HEK293 (cell line): ENCODE measurements around the gene RPRML.

Experiments used
- CTCF ChIA-PET: fragments of 350-600 bp; formaldehyde crosslinking; extraction: SDS; loops from one replicate; lab custom pipeline; 2021; ENCODE audit warnings: antibody characterized with exemption; lab: Yijun Ruan, JAX
- POLR2A ChIA-PET: fragments of 300-600 bp; formaldehyde crosslinking; extraction: SDS; loops from one replicate; lab custom pipeline; 2020; ENCODE audit warnings: antibody characterized with exemption, inconsistent platforms; lab: Yijun Ruan, JAX
- H3K27ac ChIP-seq: fragments of 200-500 bp; sonication (Bioruptor generic); 2 replicates; pipeline ENCODE4 v1.5.1; 2014; ENCODE audit warnings: low read depth, low read length, control low read depth, inconsistent platforms; ENCODE audit errors: extremely low read depth
- H3K36me3 ChIP-seq, 2 experiments: fragments of 200-500 bp in 1 of 2; sonication (Bioruptor generic) in 1 of 2; 1 replicate in 1 of 2; 2 replicates in 1 of 2; pipeline ENCODE4 v1.5.1; 2014 to 2017; ENCODE audit warnings: inconsistent platforms in 2 of 2, low read length in 2 of 2; ENCODE audit not compliant: control insufficient read depth in 2 of 2, insufficient read depth in 1 of 2
- H3K4me1 ChIP-seq: fragments of 200-500 bp; sonication (Bioruptor generic); 2 replicates; pipeline ENCODE4 v1.5.1; 2014; ENCODE audit warnings: mild to moderate bottlenecking, low read length, inconsistent platforms; ENCODE audit not compliant: control insufficient read depth, insufficient read depth
- H3K4me3 ChIP-seq: 2 replicates; pipeline ENCODE4 v1.5.1; 2011; ENCODE audit warnings: low read depth, mild to moderate bottlenecking, control low read depth, low read length, moderate library complexity
- H3K9me3 ChIP-seq: fragments of 200-500 bp; sonication (Bioruptor generic); 2 replicates; pipeline ENCODE4 v1.5.1; 2014; ENCODE audit warnings: low read depth, low read length, inconsistent platforms; ENCODE audit not compliant: control insufficient read depth, insufficient read depth
- GLI2 ChIP-seq: fragments of 450-650 bp; formaldehyde crosslinking; IDR thresholded peaks from 2 replicates; pipeline ENCODE4; 2017; ENCODE audit warnings: missing biosample characterization, missing genetic modification characterization, low read depth, borderline replicate concordance
- GLI4 ChIP-seq: fragments of 450-650 bp; formaldehyde crosslinking; IDR thresholded peaks from 2 replicates; pipeline ENCODE4 v1.5.1; 2016; ENCODE audit warnings: missing biosample characterization, missing genetic modification characterization
- MYNN ChIP-seq: fragments of 450-650 bp; formaldehyde crosslinking; IDR thresholded peaks from 2 replicates; pipeline ENCODE4 v1.5.1; 2016; ENCODE audit warnings: missing biosample characterization, missing genetic modification characterization, borderline replicate concordance
- PBX3 ChIP-seq: sonication (generic); formaldehyde crosslinking; IDR thresholded peaks from 2 replicates; pipeline ENCODE4 v1.8.1; 2022; ENCODE audit warnings: mild to moderate bottlenecking, moderate library complexity, missing genetic modification reagents
- PRDM1 ChIP-seq: fragments of 450-650 bp; formaldehyde crosslinking; IDR thresholded peaks from 2 replicates; pipeline ENCODE4; 2016; ENCODE audit warnings: missing biosample characterization, missing genetic modification characterization
- ZBTB17 ChIP-seq: fragments of 450-650 bp; formaldehyde crosslinking; IDR thresholded peaks from 2 replicates; pipeline ENCODE4 v1.5.1; 2016; ENCODE audit warnings: missing biosample characterization, missing genetic modification characterization
- ZBTB20 ChIP-seq: fragments of 450-650 bp; formaldehyde crosslinking; IDR thresholded peaks from 2 replicates; pipeline ENCODE4 v1.5.1; 2016; ENCODE audit warnings: missing biosample characterization, missing genetic modification characterization
- ZIC2 ChIP-seq: fragments of 450-650 bp; formaldehyde crosslinking; IDR thresholded peaks from 2 replicates; pipeline ENCODE4 v1.5.1; 2016; ENCODE audit warnings: missing biosample characterization, missing genetic modification characterization
- ZNF2 ChIP-seq: fragments of 450-650 bp; formaldehyde crosslinking; IDR thresholded peaks from 2 replicates; pipeline ENCODE4 v1.5.1; 2016; ENCODE audit warnings: missing biosample characterization, missing genetic modification characterization
- ZNF211 ChIP-seq: fragments of 450-650 bp; formaldehyde crosslinking; IDR thresholded peaks from 2 replicates; pipeline ENCODE4 v1.5.1; 2016; ENCODE audit warnings: low read depth, missing biosample characterization, missing genetic modification characterization
- ZNF341 ChIP-seq: fragments of 450-650 bp; formaldehyde crosslinking; IDR thresholded peaks from 2 replicates; pipeline ENCODE4; 2016; ENCODE audit warnings: low read depth, missing biosample characterization, missing genetic modification characterization
- ZNF433 ChIP-seq: fragments of 450-650 bp; formaldehyde crosslinking; IDR thresholded peaks from 2 replicates; pipeline ENCODE4 v1.5.1; 2016; ENCODE audit warnings: missing biosample characterization, missing genetic modification characterization, low read depth
- ZNF473 ChIP-seq: fragments of 450-650 bp; formaldehyde crosslinking; IDR thresholded peaks from 2 replicates; pipeline ENCODE4 v1.5.1; 2017; ENCODE audit warnings: missing biosample characterization, missing genetic modification characterization
- ZNF624 ChIP-seq: fragments of 450-650 bp; formaldehyde crosslinking; IDR thresholded peaks from 2 replicates; pipeline ENCODE4 v1.5.1; 2017; ENCODE audit warnings: missing biosample characterization, missing genetic modification characterization
- ZNF654 ChIP-seq: fragments of 450-650 bp; formaldehyde crosslinking; IDR thresholded peaks from 2 replicates; pipeline ENCODE4 v1.5.1; 2016; ENCODE audit warnings: low read depth, missing biosample characterization, missing genetic modification characterization
- ZNF660 ChIP-seq: fragments of 450-650 bp; IDR thresholded peaks from 2 replicates; pipeline ENCODE4 v1.5.1; 2018; ENCODE audit warnings: missing biosample characterization, mild to moderate bottlenecking, missing genetic modification characterization
- ZNF692 ChIP-seq: fragments of 450-650 bp; formaldehyde crosslinking; IDR thresholded peaks from 2 replicates; pipeline ENCODE4 v1.5.1; 2016; ENCODE audit warnings: missing biosample characterization, missing genetic modification characterization
- ZNF792 ChIP-seq: fragments of 450-650 bp; formaldehyde crosslinking; IDR thresholded peaks from 2 replicates; pipeline ENCODE4 v1.5.1; 2016; ENCODE audit warnings: missing biosample characterization, missing genetic modification characterization
- ZSCAN16 ChIP-seq: fragments of 450-650 bp; formaldehyde crosslinking; IDR thresholded peaks from 2 replicates; pipeline ENCODE4 v1.5.1; 2016; ENCODE audit warnings: missing biosample characterization, missing genetic modification characterization
- ZSCAN30 ChIP-seq: fragments of 450-650 bp; IDR thresholded peaks from 2 replicates; pipeline ENCODE4 v1.5.1; 2018; ENCODE audit warnings: missing biosample characterization, mild to moderate bottlenecking, missing genetic modification characterization, moderate library complexity
- TF ChIP-seq, protein P1 (sequence below): fragments of 450-650 bp; formaldehyde crosslinking; IDR thresholded peaks from 2 replicates; pipeline ENCODE4 v1.5.1; 2017; ENCODE audit warnings: missing biosample characterization, missing genetic modification characterization
- TF ChIP-seq, protein P2 (sequence below): fragments of 450-650 bp; formaldehyde crosslinking; IDR thresholded peaks from 2 replicates; pipeline ENCODE4 v1.5.1; 2016; ENCODE audit warnings: missing biosample characterization, missing genetic modification characterization
- TF ChIP-seq, protein P3 (sequence below): fragments of 450-650 bp; formaldehyde crosslinking; IDR thresholded peaks from 2 replicates; pipeline ENCODE4 v1.5.1; 2016; ENCODE audit warnings: missing biosample characterization, missing genetic modification characterization
- TF ChIP-seq, protein P4 (sequence below): fragments of 450-650 bp; formaldehyde crosslinking; IDR thresholded peaks from 2 replicates; pipeline ENCODE4 v1.5.1; 2016; ENCODE audit warnings: missing biosample characterization, missing genetic modification characterization

RPRML gene

GRCh38 chr17:46942441-46943217 is 36.4 kb downstream of the RPRML start (continued):
- TF ChIP-seq ZNF624 (no peak), ZNF654 (tag by site-specific recombination) (peak; percentile 86), GLI2 (tag by site-specific recombination) (no peak), ZSCAN30 (tag by site-specific recombination) (0 out of 2 replicates have a peak, but pooled peaks have one; percentile 14), ZNF211 (tag by site-specific recombination) (no peak), PRDM1 (peak; percentile 87), GLI4 (no peak), ZIC2 (tag by site-specific recombination) (no peak), ZNF341 (tag by site-specific recombination) (no peak), ZNF692 (tag by site-specific recombination) (peak; percentile 55; the same call in 1 of the 2 replicates), ZBTB20 (tag by site-specific recombination) (no peak), ZSCAN16 (tag by site-specific recombination) (no peak)
- TF ChIP-seq, protein P1, sequence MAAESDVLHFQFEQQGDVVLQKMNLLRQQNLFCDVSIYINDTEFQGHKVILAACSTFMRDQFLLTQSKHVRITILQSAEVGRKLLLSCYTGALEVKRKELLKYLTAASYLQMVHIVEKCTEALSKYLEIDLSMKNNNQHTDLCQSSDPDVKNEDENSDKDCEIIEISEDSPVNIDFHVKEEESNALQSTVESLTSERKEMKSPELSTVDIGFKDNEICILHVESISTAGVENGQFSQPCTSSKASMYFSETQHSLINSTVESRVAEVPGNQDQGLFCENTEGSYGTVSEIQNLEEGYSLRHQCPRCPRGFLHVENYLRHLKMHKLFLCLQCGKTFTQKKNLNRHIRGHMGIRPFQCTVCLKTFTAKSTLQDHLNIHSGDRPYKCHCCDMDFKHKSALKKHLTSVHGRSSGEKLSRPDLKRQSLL = no peak
- TF ChIP-seq, protein P2, sequence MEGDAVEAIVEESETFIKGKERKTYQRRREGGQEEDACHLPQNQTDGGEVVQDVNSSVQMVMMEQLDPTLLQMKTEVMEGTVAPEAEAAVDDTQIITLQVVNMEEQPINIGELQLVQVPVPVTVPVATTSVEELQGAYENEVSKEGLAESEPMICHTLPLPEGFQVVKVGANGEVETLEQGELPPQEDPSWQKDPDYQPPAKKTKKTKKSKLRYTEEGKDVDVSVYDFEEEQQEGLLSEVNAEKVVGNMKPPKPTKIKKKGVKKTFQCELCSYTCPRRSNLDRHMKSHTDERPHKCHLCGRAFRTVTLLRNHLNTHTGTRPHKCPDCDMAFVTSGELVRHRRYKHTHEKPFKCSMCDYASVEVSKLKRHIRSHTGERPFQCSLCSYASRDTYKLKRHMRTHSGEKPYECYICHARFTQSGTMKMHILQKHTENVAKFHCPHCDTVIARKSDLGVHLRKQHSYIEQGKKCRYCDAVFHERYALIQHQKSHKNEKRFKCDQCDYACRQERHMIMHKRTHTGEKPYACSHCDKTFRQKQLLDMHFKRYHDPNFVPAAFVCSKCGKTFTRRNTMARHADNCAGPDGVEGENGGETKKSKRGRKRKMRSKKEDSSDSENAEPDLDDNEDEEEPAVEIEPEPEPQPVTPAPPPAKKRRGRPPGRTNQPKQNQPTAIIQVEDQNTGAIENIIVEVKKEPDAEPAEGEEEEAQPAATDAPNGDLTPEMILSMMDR (tag by site-specific recombination) = peak; percentile 81
- TF ChIP-seq, protein P3, sequence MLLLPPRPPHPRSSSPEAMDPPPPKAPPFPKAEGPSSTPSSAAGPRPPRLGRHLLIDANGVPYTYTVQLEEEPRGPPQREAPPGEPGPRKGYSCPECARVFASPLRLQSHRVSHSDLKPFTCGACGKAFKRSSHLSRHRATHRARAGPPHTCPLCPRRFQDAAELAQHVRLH (tag by site-specific recombination) = no peak

DNA sequence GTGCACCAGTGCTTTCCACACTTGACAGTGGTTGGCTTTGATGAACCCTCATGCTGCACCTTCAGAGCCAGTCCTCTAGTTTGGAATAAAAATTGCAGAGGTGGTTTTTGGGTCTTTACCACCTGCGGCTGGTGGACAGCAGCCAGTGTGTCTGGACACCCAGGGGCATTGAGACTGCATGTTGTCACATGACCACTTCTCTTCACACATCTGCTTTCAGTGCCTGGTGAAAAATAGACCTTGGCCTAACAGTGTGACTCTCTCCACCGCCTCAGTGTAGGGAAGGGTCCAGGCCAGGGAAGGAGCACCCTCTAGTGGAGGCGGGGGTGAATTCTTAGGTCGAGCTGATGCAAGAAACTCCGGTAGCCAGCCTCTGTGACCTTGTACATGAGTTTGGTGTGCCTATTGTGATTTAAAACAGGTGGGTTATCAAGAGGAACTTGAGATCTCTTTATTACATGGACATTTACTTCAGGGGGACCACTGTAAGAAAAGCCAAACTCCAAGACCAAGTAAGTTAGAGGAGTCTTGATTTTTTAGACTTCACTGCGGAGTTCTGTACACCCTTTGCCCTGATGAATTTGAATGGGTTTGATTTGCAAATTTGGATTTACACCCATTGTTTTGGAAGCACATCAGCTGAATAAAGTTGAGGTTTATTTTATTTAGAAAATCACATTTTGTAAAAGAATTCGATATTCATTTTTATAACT is 38.2 kb downstream of the RPRML start:
- Histone ChIP-seq H3K27ac (no peak overlapping the region), H3K4me3 (no peak overlapping the region), H3K4me1 (no peaks in the 10 kb centered on the region), H3K9me3 (no peaks in the 10 kb centered on the region), H3K36me3 (peaks cover 31 to 58% of the 10 kb centered on the region in 2 experiments)
- CTCF ChIA-PET = interaction anchor here (0.5 to 6.7 kb wide), 32 partner anchors 9 to 772 kb away, joined by 3 to 94 read pairs (median 6); partner anchors contain the start of gene RPRML
- POLR2A ChIA-PET = no interaction called here
- TF ChIP-seq ZSCAN30 (tag by site-specific recombination) (0 out of 2 replicates have a peak, but pooled peaks have one; percentile 21), ZNF660 (tag by site-specific recombination) (peak; percentile 96), ZIC2 (tag by site-specific recombination) (peak; percentile 15; the same call in 1 of the 2 replicates), ZNF2 (tag by site-specific recombination) (peak; percentile 43; the same call in 1 of the 2 replicates), ZNF792 (tag by site-specific recombination) (no peak), ZNF473 (tag by site-specific recombination) (no peak), ZNF654 (tag by site-specific recombination) (peak; percentile 96), ZNF433 (tag by site-specific recombination) (no peak), ZBTB17 (tag by site-specific recombination) (peak; percentile 34; the same call in 1 of the 2 replicates), PRDM1 (0 out of 2 replicates have a peak, but pooled peaks have one; percentile 40), PBX3 (no peak), MYNN (tag by site-specific recombination) (no peak)
- TF ChIP-seq, protein P4, sequence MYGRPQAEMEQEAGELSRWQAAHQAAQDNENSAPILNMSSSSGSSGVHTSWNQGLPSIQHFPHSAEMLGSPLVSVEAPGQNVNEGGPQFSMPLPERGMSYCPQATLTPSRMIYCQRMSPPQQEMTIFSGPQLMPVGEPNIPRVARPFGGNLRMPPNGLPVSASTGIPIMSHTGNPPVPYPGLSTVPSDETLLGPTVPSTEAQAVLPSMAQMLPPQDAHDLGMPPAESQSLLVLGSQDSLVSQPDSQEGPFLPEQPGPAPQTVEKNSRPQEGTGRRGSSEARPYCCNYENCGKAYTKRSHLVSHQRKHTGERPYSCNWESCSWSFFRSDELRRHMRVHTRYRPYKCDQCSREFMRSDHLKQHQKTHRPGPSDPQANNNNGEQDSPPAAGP (tag by site-specific recombination) = 0 out of 2 replicates have a peak, but pooled peaks have one; percentile 25
- TF ChIP-seq, protein P2 (tag by site-specific recombination) = peak; percentile 78
